ENCODE data around the gene PSKH1.

- TF ChIP-seq CTCF (IDR thresholded peaks at IDR 0.05 in 8 of 11, conservative IDR thresholded peaks at IDR 0.05 in 3 of 11) (no peak), POLR2A (IDR thresholded peaks at IDR 0.05) (no peak)
Measured at GRCh38 chr16:67861877-67862276, 31.2 kb upstream of the PSKH1 start.
